GM18951 (cell line): Measurements from ENCODE around the gene CDHR2.
A peak's percentile ranks its signal among the peaks of the same experiment; 100 is the strongest.

ENCODE experiments used
- POLR2A ChIP-seq: IDR thresholded peaks from 4 replicates; pipeline ENCODE4 v1.6.1; 2011; ENCODE audit warnings: mild to moderate bottlenecking; ENCODE audit not compliant: insufficient read length, insufficient read depth; ENCODE audit errors: extremely low read depth
- in situ Hi-C: fragments of 300-500 bp; cut with MboI; formaldehyde crosslinking; loops from one replicate; pipeline ENCODE4 v1.12.0; 2022; ENCODE audit warnings: low sequenced_read_pairs, mixed read lengths, inconsistent platforms; ENCODE audit not compliant: unreplicated experiment

The CDHR2 gene

GRCh38 chr5:176608937-176609723, 60.0 kb downstream of the CDHR2 start:
- in situ Hi-C loops = no loop called here
- no peak for TF ChIP-seq POLR2A

- in situ Hi-C loops = no loop called here
- peak; percentile 54 for TF ChIP-seq POLR2A
These were observed 60.7 kb downstream of the CDHR2 start, which contains the start of gene GPRIN1 for GRCh38 chr5:176609724-176610434. Gene GPRIN1 (minus strand): TSS chr5:176610156. CDS start chr5:176599834, 10,322 bp downstream.

GRCh38 chr5:176610435-176610773, 61.3 kb downstream of the CDHR2 start:
- TF ChIP-seq POLR2A = no peak
- in situ Hi-C loops = no loop called here

GRCh38 chr5:176611435-176611834, 62.3 kb downstream of the CDHR2 start:
- in situ Hi-C loops = no loop called here

GRCh38 chr5:176612008-176612407, 62.9 kb downstream of the CDHR2 start:
- TF ChIP-seq POLR2A = no peak
- in situ Hi-C loops = no loop called here

More at GRCh38 chr5:176611435-176611834, 62.3 kb downstream of the CDHR2 start:
- no peak for TF ChIP-seq POLR2A

- TF ChIP-seq POLR2A = no peak
- in situ Hi-C loops = no loop called here
These were observed 63.7 kb downstream of the CDHR2 start for GRCh38 chr5:176612855-176613254.

GRCh38 chr5:176614805-176615478, 65.8 kb downstream of the CDHR2 start:
- no peak for TF ChIP-seq POLR2A
- in situ Hi-C loops = no loop called here

GRCh38 chr5:176616511-176616910, 67.4 kb downstream of the CDHR2 start:
- in situ Hi-C loops = no loop called here
- no peak for TF ChIP-seq POLR2A

- TF ChIP-seq POLR2A = no peak
- in situ Hi-C loops = no loop called here
These were observed 69.6 kb downstream of the CDHR2 start for GRCh38 chr5:176618783-176619182.

GRCh38 chr5:176619203-176619568, 70.0 kb downstream of the CDHR2 start:
- TF ChIP-seq POLR2A = no peak
- in situ Hi-C loops = no loop called here

- TF ChIP-seq POLR2A = no peak
- in situ Hi-C loops = no loop called here
These were observed 70.6 kb downstream of the CDHR2 start for GRCh38 chr5:176619569-176620332.

GRCh38 chr5:176620333-176620981, 71.3 kb downstream of the CDHR2 start:
- in situ Hi-C loops = no loop called here
- no peak for TF ChIP-seq POLR2A

- TF ChIP-seq POLR2A = no peak
- in situ Hi-C loops = no loop called here
These were observed 72.5 kb downstream of the CDHR2 start for GRCh38 chr5:176621661-176622079.

GRCh38 chr5:176624142-176624541, 75.0 kb downstream of the CDHR2 start:
- in situ Hi-C loops = no loop called here
- no peak for TF ChIP-seq POLR2A
